ENCODE measurements around the gene HADH. TPM values are rescaled to one million over a fixed set of nuclear protein-coding genes. Genes with fewer than 3 reads are reported as not detected.
"Not testable (repeated sequence)": the region's sequence is repeated elsewhere in the genome, so short reads cannot be mapped to it uniquely, and the experiment has no call there.

Gene HADH
- total RNA-seq, 1 donor from 2014 or later: 30.9 TPM

- H3K36me3 ChIP-seq: no peaks in the 10 kb centered on the region
- intact Hi-C loops (cut with DNase I): no loop called here
- H3K27ac ChIP-seq: no peak overlapping the region
- no peak for DNase-seq (ENCODE audit: extremely low spot score in 2 of 2)
- H3K4me3 ChIP-seq: no peak overlapping the region
- no peaks in the 10 kb centered on the region for H3K27me3 ChIP-seq
- no peaks in the 10 kb centered on the region for H3K4me1 ChIP-seq
- H3K9me3 ChIP-seq: peaks cover 5% of the 10 kb centered on the region
- TF ChIP-seq POLR2AphosphoS5 (IDR thresholded peaks at IDR 0.05; ENCODE audit: insufficient read depth in 1 of 2, low read depth in 1 of 2): no peak
Observed at GRCh38 chr4:107956011-107956410, 33.7 kb upstream of the HADH start.

GRCh38 chr4:107966903-107967302, 22.8 kb upstream of the HADH start:
- Histone ChIP-seq H3K36me3 (no peaks in the 10 kb centered on the region), H3K9me3 (no peaks in the 10 kb centered on the region), H3K4me1 (no peaks in the 10 kb centered on the region), H3K4me3 (no peak overlapping the region), H3K27me3 (no peaks in the 10 kb centered on the region), H3K27ac (no peak overlapping the region)
- no peak for DNase-seq (ENCODE audit: extremely low spot score in 2 of 2)
- intact Hi-C loops (cut with DNase I): no loop called here
- TF ChIP-seq POLR2AphosphoS5 (IDR thresholded peaks at IDR 0.05; ENCODE audit: insufficient read depth in 1 of 2, low read depth in 1 of 2) (no peak), CTCF (IDR thresholded peaks at IDR 0.05) (no peak), POLR2A (IDR thresholded peaks at IDR 0.05) (no peak)

GRCh38 chr4:107967519-107967918, 22.2 kb upstream of the HADH start:
- H3K27me3 ChIP-seq; DNase-seq (ENCODE audit: extremely low spot score in 2 of 2); H3K36me3 ChIP-seq; H3K27ac ChIP-seq; H3K4me3 ChIP-seq; intact Hi-C loops (cut with DNase I); H3K4me1 ChIP-seq; H3K9me3 ChIP-seq: not testable (repeated sequence)

- H3K27me3 ChIP-seq; H3K36me3 ChIP-seq; intact Hi-C loops (cut with DNase I); H3K4me1 ChIP-seq; DNase-seq (ENCODE audit: extremely low spot score in 2 of 2); H3K4me3 ChIP-seq; H3K9me3 ChIP-seq; H3K27ac ChIP-seq: not testable (repeated sequence)
Observed at GRCh38 chr4:107967921-107968320, 21.8 kb upstream of the HADH start.

- Histone ChIP-seq H3K9me3 (no peaks in the 10 kb centered on the region), H3K4me1 (no peaks in the 10 kb centered on the region), H3K4me3 (no peak overlapping the region), H3K36me3 (no peaks in the 10 kb centered on the region), H3K27me3 (no peaks in the 10 kb centered on the region), H3K27ac (no peak overlapping the region)
- intact Hi-C loops (cut with DNase I): no loop called here
- no peak for DNase-seq (ENCODE audit: extremely low spot score in 2 of 2)
- no peak for TF ChIP-seq CTCF (IDR thresholded peaks at IDR 0.05)
Observed at GRCh38 chr4:107970063-107970798, 19.5 kb upstream of the HADH start.

- no peak for DNase-seq (ENCODE audit: extremely low spot score in 2 of 2)
- no peaks in the 10 kb centered on the region for H3K36me3 ChIP-seq
- no peak overlapping the region for H3K27ac ChIP-seq
- H3K4me3 ChIP-seq: no peak overlapping the region
- no peaks in the 10 kb centered on the region for H3K9me3 ChIP-seq
- no peaks in the 10 kb centered on the region for H3K27me3 ChIP-seq
- TF ChIP-seq CTCF (IDR thresholded peaks at IDR 0.05) (no peak), POLR2AphosphoS5 (IDR thresholded peaks at IDR 0.05; ENCODE audit: insufficient read depth in 1 of 2, low read depth in 1 of 2) (no peak), POLR2A (IDR thresholded peaks at IDR 0.05) (no peak)
- H3K4me1 ChIP-seq: no peaks in the 10 kb centered on the region
- intact Hi-C loops (cut with DNase I): no loop called here
Observed at GRCh38 chr4:107972605-107973004, 17.1 kb upstream of the HADH start.

Data from vagina (tissue), 2 donors.